Panc1 (cell line): ENCODE measurements around the gene USH2A. TPM values are rescaled to one million over a fixed set of nuclear protein-coding genes. Genes with fewer than 3 reads are reported as not detected.

Experiments used
- ATAC-seq: fragments of 200-7000 bp; cut with Tn5 transposase; 2 replicates; pipeline ENCODE4 v1.9.1; 2020; ENCODE audit warnings: mild to moderate bottlenecking, moderate library complexity
- BruUV-seq: library from RNA; stranded (reverse); fragments of 400-500 nt; replicated peaks from 2 replicates; lab custom pipeline; 2021; lab: Mats Ljungman, UMichigan
- CTCF ChIA-PET: fragments of 300-600 bp; sonication (Branson Sonifier 250); formaldehyde crosslinking; loops from one replicate; lab custom pipeline; 2022; ENCODE audit warnings: antibody characterized with exemption; lab: Charles Lee
- POLR2A ChIA-PET: fragments of 300-600 bp; sonication (Branson Sonifier 250); formaldehyde crosslinking; loops from one replicate; lab custom pipeline; 2022; ENCODE audit warnings: antibody characterized with exemption; lab: Charles Lee
- DNase-seq: peaks from one replicate; pipeline ENCODE4 v3.0.0-alpha.2; 2010; ENCODE audit warnings: low read depth, low spot score
- H3K27ac ChIP-seq: 2 replicates; pipeline ENCODE4 v1.5.1; 2011; ENCODE audit warnings: mild to moderate bottlenecking, low read length, inconsistent platforms
- H3K27me3 ChIP-seq: fragments of 200-500 bp; sonication (Bioruptor generic); 2 replicates; pipeline ENCODE4 v1.6.0; 2014; ENCODE audit warnings: low read length, inconsistent platforms; ENCODE audit not compliant: control insufficient read depth, insufficient read depth
- H3K36me3 ChIP-seq: fragments of 200-500 bp; sonication (Bioruptor generic); 2 replicates; pipeline ENCODE4 v1.5.1; 2014; ENCODE audit warnings: inconsistent platforms, mild to moderate bottlenecking, low read length, moderate library complexity; ENCODE audit not compliant: control insufficient read depth, insufficient read depth
- H3K4me1 ChIP-seq: 2 replicates; pipeline ENCODE4 v1.5.1; 2011; ENCODE audit warnings: inconsistent platforms, mild to moderate bottlenecking, low read length, moderate library complexity; ENCODE audit not compliant: control insufficient read depth, insufficient read depth
- H3K4me3 ChIP-seq, 2 experiments: 2 replicates each; pipeline ENCODE4 v1.5.1; 2011 to 2012; ENCODE audit warnings: low read depth in 2 of 2, low read length in 2 of 2, mild to moderate bottlenecking in 2 of 2, inconsistent platforms in 1 of 2, moderate library complexity in 1 of 2
- H3K9me3 ChIP-seq: fragments of 200-500 bp; sonication (Bioruptor generic); 2 replicates; pipeline ENCODE4 v1.5.1; 2014; ENCODE audit warnings: low read depth, mild to moderate bottlenecking, inconsistent platforms, low read length, moderate library complexity; ENCODE audit not compliant: control insufficient read depth, insufficient read depth
- POLR2AphosphoS5 ChIP-seq: IDR thresholded peaks from 2 replicates; pipeline ENCODE4 v1.6.1; 2012; ENCODE audit warnings: mild to moderate bottlenecking, low read depth, low read length, moderate library complexity
- SIN3A ChIP-seq: IDR thresholded peaks from 2 replicates; pipeline ENCODE4 v1.6.1; 2012; ENCODE audit warnings: low read depth, mild to moderate bottlenecking, low read length, moderate library complexity, borderline replicate concordance; ENCODE audit not compliant: insufficient read depth
- TCF7L2 ChIP-seq: IDR thresholded peaks from 2 replicates; pipeline ENCODE4 v1.6.1; 2011; ENCODE audit warnings: mild to moderate bottlenecking, low read depth, low read length, inconsistent platforms
- in situ Hi-C: cut with HindIII; loops from 2 replicates; pipeline ENCODE4 v1.10.0; 2016; ENCODE audit warnings: low sequenced_read_pairs, low pct_unique_long_range_greater_than_20kb
- intact Hi-C: fragments of 100-400 bp; cut with micrococcal nuclease; formaldehyde crosslinking; loops from one replicate; pipeline ENCODE4 v1.10.0; 2022; ENCODE audit not compliant: unreplicated experiment
- total RNA-seq: library from RNA; stranded (reverse); gene quantifications from one replicate; pipeline ENCODE4 v1.2.1, GENCODE V29; 2021; ENCODE audit not compliant: unreplicated experiment
- TF ChIP-seq, protein P1 (sequence below), 2 experiments: IDR thresholded peaks; 2 replicates each; pipeline ENCODE4 v1.6.1; 2011 to 2012; ENCODE audit warnings: low read depth in 2 of 2, control low read depth in 1 of 2, low read length in 1 of 2, mild to moderate bottlenecking in 1 of 2, moderate library complexity in 1 of 2; ENCODE audit not compliant: insufficient read depth in 1 of 2
- TF ChIP-seq, protein P2 (sequence below): fragments of 450-650 bp; IDR thresholded peaks from 2 replicates; pipeline ENCODE4 v1.5.1; 2017; ENCODE audit warnings: mild to moderate bottlenecking

USH2A gene
- total RNA-seq, 1 experiment from 2014 or later = not detected

- in situ Hi-C loops (no loop called here), intact Hi-C loops (no loop called here)
- POLR2A ChIA-PET = no interaction called here
- Histone ChIP-seq H3K27me3 (no peaks in the 10 kb centered on the region), H3K4me3 (no peak overlapping the region), H3K4me1 (no peaks in the 10 kb centered on the region), H3K36me3 (no peaks in the 10 kb centered on the region), H3K9me3 (0 out of 2 replicates have a peak, but pooled peaks cover 5% of the 10 kb centered on the region), H3K27ac (no peak overlapping the region)
- ATAC-seq = no peak
- TF ChIP-seq, protein P1, sequence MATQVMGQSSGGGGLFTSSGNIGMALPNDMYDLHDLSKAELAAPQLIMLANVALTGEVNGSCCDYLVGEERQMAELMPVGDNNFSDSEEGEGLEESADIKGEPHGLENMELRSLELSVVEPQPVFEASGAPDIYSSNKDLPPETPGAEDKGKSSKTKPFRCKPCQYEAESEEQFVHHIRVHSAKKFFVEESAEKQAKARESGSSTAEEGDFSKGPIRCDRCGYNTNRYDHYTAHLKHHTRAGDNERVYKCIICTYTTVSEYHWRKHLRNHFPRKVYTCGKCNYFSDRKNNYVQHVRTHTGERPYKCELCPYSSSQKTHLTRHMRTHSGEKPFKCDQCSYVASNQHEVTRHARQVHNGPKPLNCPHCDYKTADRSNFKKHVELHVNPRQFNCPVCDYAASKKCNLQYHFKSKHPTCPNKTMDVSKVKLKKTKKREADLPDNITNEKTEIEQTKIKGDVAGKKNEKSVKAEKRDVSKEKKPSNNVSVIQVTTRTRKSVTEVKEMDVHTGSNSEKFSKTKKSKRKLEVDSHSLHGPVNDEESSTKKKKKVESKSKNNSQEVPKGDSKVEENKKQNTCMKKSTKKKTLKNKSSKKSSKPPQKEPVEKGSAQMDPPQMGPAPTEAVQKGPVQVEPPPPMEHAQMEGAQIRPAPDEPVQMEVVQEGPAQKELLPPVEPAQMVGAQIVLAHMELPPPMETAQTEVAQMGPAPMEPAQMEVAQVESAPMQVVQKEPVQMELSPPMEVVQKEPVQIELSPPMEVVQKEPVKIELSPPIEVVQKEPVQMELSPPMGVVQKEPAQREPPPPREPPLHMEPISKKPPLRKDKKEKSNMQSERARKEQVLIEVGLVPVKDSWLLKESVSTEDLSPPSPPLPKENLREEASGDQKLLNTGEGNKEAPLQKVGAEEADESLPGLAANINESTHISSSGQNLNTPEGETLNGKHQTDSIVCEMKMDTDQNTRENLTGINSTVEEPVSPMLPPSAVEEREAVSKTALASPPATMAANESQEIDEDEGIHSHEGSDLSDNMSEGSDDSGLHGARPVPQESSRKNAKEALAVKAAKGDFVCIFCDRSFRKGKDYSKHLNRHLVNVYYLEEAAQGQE (IDR thresholded peaks at IDR 0.05; ENCODE audit: insufficient read depth in 1 of 2, low read depth in 2 of 2, low read length in 1 of 2) = no peak
- TF ChIP-seq TCF7L2 = no peak
- no peak for TF ChIP-seq POLR2AphosphoS5
- TF ChIP-seq SIN3A = no peak
- TF ChIP-seq, protein P2, sequence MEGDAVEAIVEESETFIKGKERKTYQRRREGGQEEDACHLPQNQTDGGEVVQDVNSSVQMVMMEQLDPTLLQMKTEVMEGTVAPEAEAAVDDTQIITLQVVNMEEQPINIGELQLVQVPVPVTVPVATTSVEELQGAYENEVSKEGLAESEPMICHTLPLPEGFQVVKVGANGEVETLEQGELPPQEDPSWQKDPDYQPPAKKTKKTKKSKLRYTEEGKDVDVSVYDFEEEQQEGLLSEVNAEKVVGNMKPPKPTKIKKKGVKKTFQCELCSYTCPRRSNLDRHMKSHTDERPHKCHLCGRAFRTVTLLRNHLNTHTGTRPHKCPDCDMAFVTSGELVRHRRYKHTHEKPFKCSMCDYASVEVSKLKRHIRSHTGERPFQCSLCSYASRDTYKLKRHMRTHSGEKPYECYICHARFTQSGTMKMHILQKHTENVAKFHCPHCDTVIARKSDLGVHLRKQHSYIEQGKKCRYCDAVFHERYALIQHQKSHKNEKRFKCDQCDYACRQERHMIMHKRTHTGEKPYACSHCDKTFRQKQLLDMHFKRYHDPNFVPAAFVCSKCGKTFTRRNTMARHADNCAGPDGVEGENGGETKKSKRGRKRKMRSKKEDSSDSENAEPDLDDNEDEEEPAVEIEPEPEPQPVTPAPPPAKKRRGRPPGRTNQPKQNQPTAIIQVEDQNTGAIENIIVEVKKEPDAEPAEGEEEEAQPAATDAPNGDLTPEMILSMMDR = no peak
- BruUV-seq = no TSS peak
- CTCF ChIA-PET = no interaction called here
- no peak for DNase-seq
These were observed 587.3 kb downstream of the USH2A start for GRCh38 chr1:215835951-215836350.

- no peaks in the 10 kb centered on the region for H3K27me3 ChIP-seq
- ChIA-PET POLR2A (no interaction called here), CTCF (no interaction called here)
- H3K4me3 ChIP-seq = no peak overlapping the region
- TF ChIP-seq TCF7L2 = no peak
- no peak for TF ChIP-seq POLR2AphosphoS5
- no peak for TF ChIP-seq SIN3A
- TF ChIP-seq, protein P2 = no peak
- TF ChIP-seq, protein P1 (IDR thresholded peaks at IDR 0.05; ENCODE audit: insufficient read depth in 1 of 2, low read depth in 2 of 2, low read length in 1 of 2) = no peak
- H3K4me1 ChIP-seq = no peaks in the 10 kb centered on the region
- in situ Hi-C loops = no loop called here
- 0 out of 2 replicates have a peak, but pooled peaks cover 5% of the 10 kb centered on the region for H3K9me3 ChIP-seq
- DNase-seq = no peak
- H3K36me3 ChIP-seq = no peaks in the 10 kb centered on the region
- intact Hi-C loops = no loop called here
- no peak for ATAC-seq
- no peak overlapping the region for H3K27ac ChIP-seq
- no TSS peak for BruUV-seq
These were observed 589.1 kb downstream of the USH2A start for GRCh38 chr1:215833941-215834729.
